Endometrial microvascular endothelial cells (primary cell): ENCODE data around the gene PIK3R1. TPM values are rescaled to one million over a fixed set of nuclear protein-coding genes. Genes with fewer than 3 reads are reported as not detected.

Source experiments
- in situ Hi-C: cut with HindIII; loops from 2 replicates; pipeline ENCODE4 v1.10.0; 2017; ENCODE audit warnings: low sequenced_read_pairs, low pct_unique_long_range_greater_than_20kb; ENCODE audit errors: inconsistent ontology term
- total RNA-seq: library from RNA; depleted of rRNA; stranded (reverse); fragments of >200 nt; gene quantifications from one replicate; pipeline ENCODE4 v1.2.3, GENCODE V29; 2015; ENCODE audit errors: inconsistent ontology term

PIK3R1 gene
- 22.7 TPM for total RNA-seq

DNA sequence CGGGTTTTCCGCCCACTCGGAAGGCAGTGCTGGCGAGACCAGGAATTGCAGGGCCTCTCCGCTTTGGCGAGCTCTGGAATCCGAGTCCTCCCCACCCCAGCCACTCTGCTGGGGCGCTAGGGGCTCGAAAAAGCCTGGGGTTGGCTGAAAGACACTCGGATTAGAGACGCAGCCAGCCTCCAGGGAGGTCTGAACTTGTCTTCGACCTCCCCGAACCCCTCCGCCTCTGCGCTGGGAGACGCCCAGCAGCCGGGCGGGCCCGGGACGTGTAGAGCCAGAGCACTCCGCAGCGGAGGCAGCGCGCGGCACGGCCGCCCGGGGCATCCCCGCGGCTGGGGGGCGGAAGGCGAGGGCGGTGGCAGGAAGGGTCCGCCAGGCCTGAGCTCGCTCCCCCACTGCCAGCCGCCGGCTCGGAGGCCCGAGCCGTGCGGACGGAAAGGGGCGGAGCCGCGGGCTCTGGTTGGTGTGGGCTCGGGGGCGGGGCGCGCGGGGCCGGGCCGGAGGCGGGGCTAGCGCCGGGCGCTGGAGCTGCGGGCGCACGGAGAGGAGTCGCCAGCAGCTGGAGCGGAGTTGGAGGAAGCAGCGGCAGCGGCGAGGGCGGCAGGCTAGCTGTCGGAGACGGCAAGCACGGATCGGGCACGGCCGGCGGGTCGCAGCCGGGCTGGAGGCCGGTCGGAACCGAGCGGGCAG is at the start of gene PIK3R1:
PIK3R1 (plus strand) TSS at position 549 of the 690 bp plus-strand sequence. CDS start 10,920 bp downstream, outside the sequence.
- in situ Hi-C loops: no loop called here

DNA sequence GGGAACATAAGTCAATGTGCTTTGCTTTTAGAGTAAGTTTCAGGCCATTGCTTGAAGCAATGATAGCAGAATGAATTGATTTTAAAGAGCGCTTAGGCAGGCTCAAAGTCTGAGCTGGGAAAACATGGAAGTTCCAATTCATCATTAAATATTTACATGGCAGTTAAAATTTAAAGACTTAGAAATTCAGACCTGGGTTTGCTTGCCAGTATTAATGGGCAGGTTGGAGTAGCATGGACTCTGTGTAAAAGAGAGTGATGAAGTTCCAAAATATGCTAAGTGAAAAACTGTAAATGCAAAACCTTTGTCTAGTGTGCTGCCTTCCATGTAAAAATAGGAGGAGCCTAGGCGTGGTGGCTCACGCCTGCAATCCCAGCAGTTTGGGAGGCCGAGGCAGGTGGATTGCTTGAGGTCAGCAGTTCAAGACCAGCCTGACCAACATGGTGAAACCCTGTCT is 48.3 kb upstream of the PIK3R1 start:
- in situ Hi-C loops: no loop called here

DNA sequence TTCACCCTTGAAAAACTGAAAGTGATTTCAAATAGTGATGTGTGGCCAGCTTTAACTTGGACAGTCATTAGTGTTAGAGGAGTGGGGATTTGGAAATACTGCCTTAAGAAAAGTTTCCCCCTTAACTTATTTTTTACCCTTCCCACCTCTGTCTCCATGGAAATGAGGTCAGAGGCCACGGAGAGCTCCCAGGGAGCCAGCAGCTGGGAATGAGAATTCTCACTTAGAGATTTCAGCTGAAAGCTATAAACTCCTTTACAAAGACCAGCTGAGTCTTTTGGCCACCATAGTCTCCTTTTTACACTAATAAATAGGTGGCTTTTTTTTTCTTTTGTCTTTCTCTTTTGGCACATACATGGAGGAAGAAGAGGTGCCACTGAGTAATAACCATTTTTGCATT is 45.7 kb upstream of the PIK3R1 start:
- in situ Hi-C loops: no loop called here

- in situ Hi-C loops: no loop called here
Measured at GRCh38 chr5:68170826-68171558, 44.6 kb upstream of the PIK3R1 start.

- in situ Hi-C loops: no loop called here
Measured at GRCh38 chr5:68172314-68172713, 43.2 kb upstream of the PIK3R1 start.

- in situ Hi-C loops: no loop called here
Measured at GRCh38 chr5:68173007-68173406, 42.5 kb upstream of the PIK3R1 start.

- in situ Hi-C loops: no loop called here
Measured at GRCh38 chr5:68176253-68176652, 39.3 kb upstream of the PIK3R1 start.

- in situ Hi-C loops: no loop called here
Measured at GRCh38 chr5:68176802-68177479, 38.6 kb upstream of the PIK3R1 start.

- in situ Hi-C loops: no loop called here
Measured at GRCh38 chr5:68177676-68178075, 37.9 kb upstream of the PIK3R1 start.

DNA sequence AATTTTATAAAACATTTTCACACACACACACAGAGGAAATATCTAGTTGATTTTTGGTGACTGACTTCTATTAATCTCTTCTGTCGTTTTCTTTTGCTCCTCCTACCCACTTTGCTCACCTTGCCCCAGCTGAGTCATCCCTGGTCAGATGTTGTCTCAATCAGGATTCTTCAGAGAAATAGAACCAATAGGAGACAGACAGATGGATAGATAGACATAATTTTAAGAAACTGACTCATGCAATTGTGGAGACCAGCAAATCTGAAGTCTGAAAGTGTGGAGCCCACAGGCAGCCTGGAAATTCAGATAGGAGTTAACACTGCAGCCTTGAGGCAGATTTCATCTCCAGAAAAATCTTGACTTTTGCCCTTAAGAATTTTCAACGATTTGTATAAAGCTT is 37.0 kb upstream of the PIK3R1 start:
- in situ Hi-C loops: no loop called here

GRCh38 chr5:68180121-68181038 is 35.2 kb upstream of the PIK3R1 start:
- in situ Hi-C loops: no loop called here

DNA sequence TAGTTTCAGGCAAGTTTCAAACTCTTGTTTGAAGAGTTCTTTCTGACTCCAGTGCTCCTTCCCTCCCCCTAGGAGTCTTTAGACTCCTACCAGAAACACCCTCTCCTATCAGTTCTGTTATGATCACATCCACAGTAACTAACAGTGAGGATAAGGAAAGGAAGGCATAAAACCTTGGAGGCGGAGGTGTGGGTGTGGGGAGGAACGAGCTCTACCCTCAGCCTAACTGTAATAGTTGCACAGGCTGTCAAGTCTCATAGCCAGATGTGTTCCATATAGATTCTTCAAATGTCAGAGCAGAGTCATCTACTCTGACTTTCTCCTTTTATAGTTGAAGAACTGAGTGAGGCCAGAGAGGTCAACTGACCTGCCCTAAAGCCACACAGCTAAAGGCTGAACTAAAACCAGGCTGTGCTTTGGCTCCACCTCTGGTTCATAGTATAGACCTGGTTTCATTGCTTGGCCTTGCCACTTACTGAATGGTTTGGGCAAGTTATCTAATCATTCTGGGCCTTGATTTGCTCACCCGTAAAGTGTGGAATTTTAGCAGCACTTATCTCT is 34.4 kb upstream of the PIK3R1 start:
- in situ Hi-C loops: no loop called here

- in situ Hi-C loops: no loop called here
Measured at GRCh38 chr5:68182094-68182493, 33.5 kb upstream of the PIK3R1 start.

- in situ Hi-C loops: no loop called here
Measured at GRCh38 chr5:68182534-68182933, 33.0 kb upstream of the PIK3R1 start.

DNA sequence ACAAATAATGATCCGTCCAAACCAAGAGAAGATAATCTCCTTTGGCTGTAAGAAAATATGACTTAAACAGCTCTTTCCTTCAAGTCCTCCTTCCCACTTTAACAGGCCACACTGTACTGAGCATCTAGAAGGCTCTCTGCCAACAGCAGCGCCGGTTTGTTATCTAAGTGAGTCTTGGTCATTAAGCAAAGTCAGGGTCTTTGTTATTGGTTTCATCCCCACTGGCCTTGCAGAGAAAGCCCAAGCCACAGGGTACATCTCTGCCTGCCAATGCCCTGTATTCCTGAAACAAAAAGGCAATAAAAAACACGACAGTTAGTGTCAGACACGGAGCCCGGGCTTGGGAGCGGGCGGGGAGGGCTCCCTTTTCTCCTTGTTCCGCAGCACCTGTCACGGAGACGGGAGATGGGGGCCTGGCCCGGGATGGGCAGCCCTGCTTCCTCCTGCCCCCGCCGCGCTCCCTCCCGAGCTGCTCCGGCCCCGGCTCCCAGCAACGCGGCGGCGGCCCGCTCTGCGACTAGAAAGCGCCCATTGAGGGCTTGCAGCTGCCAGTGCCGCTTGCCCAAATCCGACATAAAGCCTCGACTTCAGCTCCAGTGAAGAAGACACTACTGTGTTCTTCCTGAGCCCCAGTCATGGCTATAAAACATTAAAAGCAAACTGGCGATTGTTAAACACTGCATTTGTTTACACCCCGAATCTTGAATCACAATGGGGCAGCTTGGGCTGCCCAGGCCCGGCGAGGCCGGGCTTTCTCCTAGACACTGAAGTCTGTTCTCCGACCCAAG is 28.1 kb upstream of the PIK3R1 start:
- in situ Hi-C loops: no loop called here

DNA sequence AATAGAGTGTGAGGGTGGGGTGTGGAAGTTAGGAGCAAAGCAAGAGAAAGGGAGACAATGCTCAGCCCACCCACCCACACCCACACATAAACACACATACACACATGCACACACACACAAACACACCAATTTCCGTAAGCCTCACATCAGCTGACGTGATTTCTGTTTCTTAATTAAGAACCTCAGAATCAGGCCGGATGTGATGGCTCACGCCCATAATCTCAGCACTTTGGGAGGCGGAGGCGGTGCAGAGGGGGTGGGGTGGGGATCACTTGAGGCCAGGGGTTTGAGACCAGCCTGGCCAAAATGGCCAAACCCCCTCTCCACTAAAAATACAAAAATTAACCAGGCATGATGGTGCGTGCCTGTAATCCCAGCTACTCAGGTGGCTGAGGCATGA is 26.4 kb upstream of the PIK3R1 start:
- in situ Hi-C loops: no loop called here

- in situ Hi-C loops: no loop called here
Measured at GRCh38 chr5:68189613-68190012, 25.9 kb upstream of the PIK3R1 start.

DNA sequence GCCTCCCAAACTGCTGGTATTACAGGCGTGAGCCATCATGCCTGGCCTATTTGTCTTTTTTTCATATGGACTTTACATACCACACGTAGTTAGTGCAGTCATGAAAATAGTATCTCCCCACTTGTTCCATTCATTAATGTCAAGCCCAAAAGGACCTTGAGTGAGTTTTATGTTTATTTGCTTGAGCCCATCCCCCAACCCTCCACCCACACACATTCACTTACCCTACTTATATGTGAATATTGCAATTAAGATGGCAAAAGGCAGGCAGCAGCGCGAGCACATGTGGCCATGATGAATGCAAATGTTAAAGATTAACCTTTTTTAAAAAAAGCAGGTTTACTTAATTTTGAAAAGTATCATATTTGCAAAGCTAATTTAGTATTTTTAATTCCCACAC is 24.9 kb upstream of the PIK3R1 start:
- in situ Hi-C loops: no loop called here
